HAP-1 (cell line): ENCODE results near the gene FUT8.
"Not testable (repeated sequence)": the region's sequence is repeated elsewhere in the genome, so short reads cannot be mapped to it uniquely, and the experiment has no call there.

Experiments used
- DNase-seq, 2 experiments: peaks; one replicate each; pipeline ENCODE4 v3.0.0-alpha.2; 2016 to 2020; ENCODE audit warnings: low spot score in 2 of 2
- H3K27me3 ChIP-seq: fragments of 250-450 bp; sonication (Bioruptor Pico); 2 replicates; pipeline ENCODE4 v1.5.1; 2020; ENCODE audit warnings: low read depth, mild to moderate bottlenecking, moderate library complexity
- H3K36me3 ChIP-seq: fragments of 250-450 bp; sonication (Bioruptor Pico); replicated peaks from 2 replicates; pipeline ENCODE4 v1.5.1; 2020; ENCODE audit warnings: mild to moderate bottlenecking
- H3K4me1 ChIP-seq: fragments of 250-450 bp; sonication (Bioruptor Pico); 2 replicates; pipeline ENCODE4 v1.5.1; 2020; ENCODE audit warnings: mild to moderate bottlenecking
- H3K4me3 ChIP-seq: fragments of 250-450 bp; sonication (Bioruptor Pico); 2 replicates; pipeline ENCODE4 v1.5.1; 2020; ENCODE audit warnings: mild to moderate bottlenecking, moderate library complexity
- H3K9me3 ChIP-seq: fragments of 250-450 bp; sonication (Bioruptor Pico); 2 replicates; pipeline ENCODE4 v1.5.1; 2020; ENCODE audit warnings: mild to moderate bottlenecking, moderate library complexity
- in situ Hi-C: fragments of 300-500 bp; cut with MboI; formaldehyde crosslinking; loops from 3 replicates; pipeline ENCODE4 v1.14.3; 2020; ENCODE audit warnings: low sequenced_read_pairs, inconsistent platforms, mixed read lengths

The FUT8 gene

GRCh38 chr14:65424531-65424930 is 12.0 kb downstream of the FUT8 start:
- Histone ChIP-seq H3K9me3 (no peaks in the 10 kb centered on the region), H3K4me1 (peaks cover 32% of the 10 kb centered on the region), H3K36me3 (no peaks in the 10 kb centered on the region), H3K4me3 (no peak overlapping the region), H3K27me3 (no peaks in the 10 kb centered on the region)
- in situ Hi-C loops, result no loop called here
- DNase-seq, result no peak

GRCh38 chr14:65425885-65426284 is 13.4 kb downstream of the FUT8 start:
- peaks cover 32% of the 10 kb centered on the region for H3K4me1 ChIP-seq
- H3K36me3 ChIP-seq, result no peaks in the 10 kb centered on the region
- H3K27me3 ChIP-seq, result no peaks in the 10 kb centered on the region
- in situ Hi-C loops, result no loop called here
- no peaks in the 10 kb centered on the region for H3K9me3 ChIP-seq
- no peak overlapping the region for H3K4me3 ChIP-seq
- no peak for DNase-seq

GRCh38 chr14:65426902-65427301 is 14.4 kb downstream of the FUT8 start:
- in situ Hi-C loops, H3K9me3 ChIP-seq, H3K27me3 ChIP-seq, H3K4me3 ChIP-seq, H3K36me3 ChIP-seq, DNase-seq: not testable (repeated sequence)
- peaks cover 24% of the 10 kb centered on the region for H3K4me1 ChIP-seq

- Histone ChIP-seq H3K27me3 (no peaks in the 10 kb centered on the region), H3K9me3 (no peaks in the 10 kb centered on the region), H3K4me3 (no peak overlapping the region), H3K4me1 (peaks cover 33% of the 10 kb centered on the region), H3K36me3 (no peaks in the 10 kb centered on the region)
- in situ Hi-C loops, result no loop called here
- DNase-seq, result no peak
These were observed 16.2 kb downstream of the FUT8 start for GRCh38 chr14:65428691-65429090.

GRCh38 chr14:65429757-65430156 is 17.2 kb downstream of the FUT8 start:
- Histone ChIP-seq H3K4me1 (peaks cover 43% of the 10 kb centered on the region), H3K27me3 (no peaks in the 10 kb centered on the region), H3K4me3 (no peak overlapping the region), H3K9me3 (no peaks in the 10 kb centered on the region), H3K36me3 (no peaks in the 10 kb centered on the region)
- DNase-seq, result no peak
- in situ Hi-C loops, result no loop called here

GRCh38 chr14:65431245-65431644 is 18.7 kb downstream of the FUT8 start:
- H3K4me1 ChIP-seq, result peaks cover 39% of the 10 kb centered on the region
- in situ Hi-C loops, result no loop called here
- H3K27me3 ChIP-seq, result no peaks in the 10 kb centered on the region

GRCh38 chr14:65431951-65432350 is 19.4 kb downstream of the FUT8 start:
- Histone ChIP-seq H3K4me3 (no peak overlapping the region), H3K4me1 (peaks cover 36% of the 10 kb centered on the region), H3K9me3 (no peaks in the 10 kb centered on the region), H3K36me3 (no peaks in the 10 kb centered on the region), H3K27me3 (no peaks in the 10 kb centered on the region)
- no peak for DNase-seq
- in situ Hi-C loops, result no loop called here

More at GRCh38 chr14:65431245-65431644, 18.7 kb downstream of the FUT8 start:
- no peak for DNase-seq
- no peak overlapping the region for H3K4me3 ChIP-seq
- no peaks in the 10 kb centered on the region for H3K36me3 ChIP-seq
- H3K9me3 ChIP-seq, result no peaks in the 10 kb centered on the region

- no peaks in the 10 kb centered on the region for H3K27me3 ChIP-seq
- no peaks in the 10 kb centered on the region for H3K9me3 ChIP-seq
- H3K36me3 ChIP-seq, result no peaks in the 10 kb centered on the region
- peaks cover 33% of the 10 kb centered on the region for H3K4me1 ChIP-seq
- no peak overlapping the region for H3K4me3 ChIP-seq
- DNase-seq, result no peak
- in situ Hi-C loops, result no loop called here
These were observed 19.9 kb downstream of the FUT8 start for GRCh38 chr14:65432361-65432948.

GRCh38 chr14:65433157-65433556 is 20.6 kb downstream of the FUT8 start:
- Histone ChIP-seq H3K36me3 (no peaks in the 10 kb centered on the region), H3K9me3 (no peaks in the 10 kb centered on the region), H3K4me3 (no peak overlapping the region), H3K4me1 (peaks cover 28% of the 10 kb centered on the region), H3K27me3 (no peaks in the 10 kb centered on the region)
- in situ Hi-C loops, result no loop called here
- peak in 1 of 2 experiments; percentile 20 for DNase-seq

GRCh38 chr14:65433646-65434045 is 21.1 kb downstream of the FUT8 start:
- in situ Hi-C loops, result no loop called here

GRCh38 chr14:65434216-65434850 is 21.8 kb downstream of the FUT8 start:
- DNase-seq, result peak; percentile 26 to 31

More at GRCh38 chr14:65433646-65434045, 21.1 kb downstream of the FUT8 start:
- no peaks in the 10 kb centered on the region for H3K27me3 ChIP-seq
- peaks cover 28% of the 10 kb centered on the region for H3K4me1 ChIP-seq
- DNase-seq, result peak; percentile 25 to 27
- H3K9me3 ChIP-seq, result no peaks in the 10 kb centered on the region
- no peak overlapping the region for H3K4me3 ChIP-seq
- H3K36me3 ChIP-seq, result no peaks in the 10 kb centered on the region

GRCh38 chr14:65438266-65438933 is 25.9 kb downstream of the FUT8 start:
- DNase-seq, result no peak
- Histone ChIP-seq H3K9me3 (no peaks in the 10 kb centered on the region), H3K4me3 (no peak overlapping the region), H3K27me3 (no peaks in the 10 kb centered on the region), H3K4me1 (peaks cover 18% of the 10 kb centered on the region), H3K36me3 (no peaks in the 10 kb centered on the region)
- in situ Hi-C loops, result no loop called here

More at GRCh38 chr14:65434216-65434850, 21.8 kb downstream of the FUT8 start:
- Histone ChIP-seq H3K4me3 (no peak overlapping the region), H3K9me3 (no peaks in the 10 kb centered on the region), H3K4me1 (peaks cover 28% of the 10 kb centered on the region), H3K36me3 (no peaks in the 10 kb centered on the region), H3K27me3 (no peaks in the 10 kb centered on the region)
- in situ Hi-C loops, result no loop called here

- DNase-seq, result no peak
- in situ Hi-C loops, result no loop called here
- no peaks in the 10 kb centered on the region for H3K27me3 ChIP-seq
- no peak overlapping the region for H3K4me3 ChIP-seq
- no peaks in the 10 kb centered on the region for H3K9me3 ChIP-seq
- H3K4me1 ChIP-seq, result peaks cover 12% of the 10 kb centered on the region
- H3K36me3 ChIP-seq, result no peaks in the 10 kb centered on the region
These were observed 26.6 kb downstream of the FUT8 start for GRCh38 chr14:65439117-65439516.

GRCh38 chr14:65440230-65440629 is 27.7 kb downstream of the FUT8 start:
- DNase-seq, result no peak
- peaks cover 4% of the 10 kb centered on the region for H3K4me1 ChIP-seq
- no peak overlapping the region for H3K4me3 ChIP-seq
- no peaks in the 10 kb centered on the region for H3K27me3 ChIP-seq
- no peaks in the 10 kb centered on the region for H3K36me3 ChIP-seq
- in situ Hi-C loops, result no loop called here
- no peaks in the 10 kb centered on the region for H3K9me3 ChIP-seq
